ENCODE data around the gene RAPGEF6.

GRCh38 chr5:131382407-131383395 is 252.3 kb downstream of the RAPGEF6 start:
- TF ChIP-seq CTCF (IDR thresholded peaks at IDR 0.05), result peak in 6 of 7 experiments; percentile 8 to 59 (median 42)
- TF ChIP-seq POLR2A (IDR thresholded peaks at IDR 0.05), result no peak

All from body of pancreas (tissue), 4 donors.